ENCODE data around the gene POU3F1.

Gene POU3F1

GRCh38 chr1:38028105-38028591, 18.4 kb downstream of the POU3F1 start:
- DNase-seq (ENCODE audit: low read depth): no peak

DNA sequence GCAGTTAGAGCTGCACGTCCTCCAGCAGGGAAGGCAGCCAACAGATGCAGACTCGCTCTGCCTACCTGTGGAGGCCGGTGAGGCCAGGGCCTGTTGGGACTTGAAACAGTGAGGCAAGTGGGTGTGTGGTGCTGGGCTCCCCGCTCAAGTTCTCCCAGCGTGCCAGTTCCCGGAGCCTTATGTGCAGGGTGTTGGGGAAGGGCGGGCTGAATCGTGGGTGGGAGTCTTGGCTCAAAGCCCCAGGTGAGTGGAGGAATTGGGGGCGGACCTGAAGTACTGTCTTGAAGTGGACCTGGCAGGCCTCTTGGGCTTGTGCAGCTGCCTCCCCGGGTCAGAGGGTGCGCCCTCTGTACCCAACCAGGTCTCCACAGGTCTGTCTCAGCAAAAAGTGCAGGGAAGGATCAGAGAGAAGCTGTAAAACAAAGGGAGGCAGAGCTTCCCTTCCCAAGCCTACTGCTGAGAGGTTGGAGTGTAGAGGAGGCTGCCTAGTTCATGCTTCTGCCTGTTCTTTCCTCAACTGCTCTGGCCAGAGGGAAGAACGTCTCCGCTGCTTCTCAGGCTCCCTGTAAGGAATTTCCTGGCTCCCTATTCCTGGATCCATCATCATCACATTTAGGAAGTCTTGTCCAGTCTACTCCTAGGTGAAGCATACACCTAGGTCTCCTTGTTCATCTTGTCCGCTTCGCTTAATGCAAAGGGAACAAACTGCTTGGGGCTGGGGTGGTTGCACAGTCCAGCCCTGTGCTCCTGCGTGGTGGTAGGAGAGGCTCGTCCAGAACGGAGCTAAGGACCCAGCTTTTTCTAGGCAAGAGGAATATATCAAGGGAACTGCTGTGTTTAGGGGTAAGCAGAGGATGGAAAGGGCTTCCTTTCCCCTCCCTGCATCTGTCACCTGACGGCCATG, 19.1 kb downstream of the POU3F1 start:
- DNase-seq (ENCODE audit: low read depth): no peak

DNA sequence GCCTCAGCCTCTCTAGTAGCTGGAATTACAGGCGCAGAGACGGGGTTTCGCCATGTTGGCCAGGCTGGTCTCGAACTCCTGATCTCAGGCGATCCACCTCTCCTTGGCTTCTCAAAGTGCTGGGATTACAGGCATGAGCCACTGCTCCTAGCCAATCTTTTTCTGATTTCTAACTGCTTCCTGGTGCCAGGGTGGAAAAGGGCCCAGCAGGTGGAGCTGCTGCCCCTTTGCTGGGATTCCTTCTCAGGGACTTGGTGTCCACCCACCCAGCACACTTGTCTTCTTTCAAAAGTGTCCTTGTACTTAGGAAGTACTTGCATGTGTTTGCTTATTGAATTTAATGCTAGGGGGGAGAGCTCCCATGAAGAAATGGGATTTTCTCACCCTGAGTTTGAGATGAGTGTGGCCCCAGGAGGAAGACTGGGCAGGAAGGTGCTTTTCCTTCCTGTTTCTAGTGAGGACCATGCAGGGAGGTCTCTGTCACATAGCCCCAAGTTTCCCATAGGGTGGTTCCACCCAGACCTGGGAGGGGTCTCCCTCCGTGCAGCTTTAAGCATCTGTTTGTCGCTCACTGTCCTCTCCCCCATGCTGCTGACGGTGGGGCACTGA, 19.9 kb downstream of the POU3F1 start:
- DNase-seq (ENCODE audit: low read depth): no peak

- no peak for DNase-seq (ENCODE audit: low read depth)
These were observed 20.9 kb downstream of the POU3F1 start for GRCh38 chr1:38025664-38026063.

DNA sequence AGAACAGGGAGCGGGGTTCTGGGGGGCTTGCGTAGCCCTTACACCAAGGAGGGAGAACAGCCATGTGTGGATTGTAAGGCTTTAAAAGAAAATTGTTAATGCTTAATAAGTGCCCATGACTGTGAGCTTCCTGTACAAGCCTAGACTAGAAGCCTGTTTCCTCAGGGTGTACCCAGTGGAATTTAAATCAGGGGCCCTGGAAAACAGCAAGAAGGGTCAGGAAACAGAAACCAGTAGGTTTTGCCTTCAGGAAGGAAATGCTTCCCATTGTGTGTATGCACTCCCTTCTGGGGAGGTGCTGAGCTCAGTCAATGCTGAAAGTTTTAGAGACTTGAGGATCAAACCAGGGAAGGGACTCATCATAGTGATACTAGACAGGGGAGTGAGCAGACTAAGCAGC, 21.4 kb downstream of the POU3F1 start:
- no peak for DNase-seq (ENCODE audit: low read depth)

DNA sequence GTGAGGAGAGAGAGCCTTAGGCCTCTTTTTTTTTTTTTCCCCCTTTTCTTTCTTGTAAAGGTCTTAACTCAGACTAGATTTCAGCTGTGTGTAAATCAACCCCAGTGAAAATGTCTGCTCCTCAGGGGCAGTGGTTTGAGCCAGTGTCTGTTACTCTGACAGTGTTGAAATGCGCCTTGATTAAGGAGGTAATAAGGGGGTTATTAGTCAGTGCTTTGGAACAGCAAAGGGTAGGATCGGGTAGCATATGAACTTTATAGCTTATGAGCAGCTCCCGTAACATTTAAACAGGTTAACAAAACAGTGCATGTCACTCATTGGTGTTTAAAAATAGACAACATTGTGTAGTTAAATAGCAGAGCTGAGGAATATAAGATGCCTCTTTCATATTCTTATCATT, 23.8 kb downstream of the POU3F1 start:
- DNase-seq (ENCODE audit: low read depth): no peak

- DNase-seq (ENCODE audit: low read depth): no peak
These were observed 24.6 kb downstream of the POU3F1 start for GRCh38 chr1:38021969-38022368.

DNA sequence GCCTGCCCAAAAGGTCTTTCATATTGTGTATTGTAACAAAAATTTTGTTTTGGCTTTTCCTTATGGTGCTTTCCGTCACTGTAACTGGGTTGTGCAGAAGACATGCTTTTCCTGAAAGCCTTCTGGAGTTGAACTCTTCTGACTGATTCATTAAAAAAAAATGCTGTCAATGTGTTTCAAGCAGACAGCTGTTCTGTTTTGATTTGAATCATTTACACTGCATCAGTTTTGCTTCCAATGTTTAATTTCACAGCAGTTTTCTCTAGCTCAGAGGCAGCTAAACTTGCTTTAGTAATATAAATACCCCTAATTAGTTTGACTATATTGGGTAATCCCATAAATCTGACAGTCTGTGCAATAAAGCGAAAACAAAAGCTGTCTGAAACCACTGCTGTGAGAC, 26.2 kb downstream of the POU3F1 start:
- DNase-seq (ENCODE audit: low read depth): no peak

GRCh38 chr1:38018864-38019343, 27.7 kb downstream of the POU3F1 start:
- no peak for DNase-seq (ENCODE audit: low read depth)

GRCh38 chr1:38015978-38016725, 30.4 kb downstream of the POU3F1 start:
- no peak for DNase-seq (ENCODE audit: low read depth)

GRCh38 chr1:38014724-38015424, 31.7 kb downstream of the POU3F1 start:
- no peak for DNase-seq (ENCODE audit: low read depth)

DNA sequence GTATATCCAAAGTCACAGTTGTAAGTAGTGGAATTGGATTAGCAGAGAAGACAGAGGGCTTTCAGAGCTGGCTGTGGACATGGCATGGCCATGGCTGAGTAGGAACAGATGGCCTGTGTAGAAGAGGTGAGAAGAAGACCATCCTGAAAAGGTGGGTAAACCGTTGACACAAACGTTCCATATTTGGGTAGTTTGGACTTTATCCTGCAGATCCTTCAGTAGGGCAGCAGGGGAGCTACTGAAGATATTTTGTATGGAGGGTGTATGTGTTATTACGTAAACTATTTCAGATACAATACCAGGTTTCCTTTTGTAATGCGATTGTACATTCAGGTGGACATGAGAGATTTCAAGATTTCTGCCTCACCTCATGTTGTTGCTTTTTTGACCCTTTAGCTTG, 32.4 kb downstream of the POU3F1 start:
- no peak for DNase-seq (ENCODE audit: low read depth)

- no peak for DNase-seq (ENCODE audit: low read depth)
These were observed 33.4 kb downstream of the POU3F1 start for GRCh38 chr1:38013227-38013622.

GRCh38 chr1:38012363-38013226, 34.0 kb downstream of the POU3F1 start, which contains the start of gene UTP11:
Gene UTP11, plus strand, starts transcription at chr1:38012734. Its CDS starts 69 bp downstream, at chr1:38012803.
- peak; percentile 97 for DNase-seq (ENCODE audit: low read depth)

- DNase-seq (ENCODE audit: low read depth): no peak
These were observed 36.8 kb downstream of the POU3F1 start for GRCh38 chr1:38009841-38010180.

DNA sequence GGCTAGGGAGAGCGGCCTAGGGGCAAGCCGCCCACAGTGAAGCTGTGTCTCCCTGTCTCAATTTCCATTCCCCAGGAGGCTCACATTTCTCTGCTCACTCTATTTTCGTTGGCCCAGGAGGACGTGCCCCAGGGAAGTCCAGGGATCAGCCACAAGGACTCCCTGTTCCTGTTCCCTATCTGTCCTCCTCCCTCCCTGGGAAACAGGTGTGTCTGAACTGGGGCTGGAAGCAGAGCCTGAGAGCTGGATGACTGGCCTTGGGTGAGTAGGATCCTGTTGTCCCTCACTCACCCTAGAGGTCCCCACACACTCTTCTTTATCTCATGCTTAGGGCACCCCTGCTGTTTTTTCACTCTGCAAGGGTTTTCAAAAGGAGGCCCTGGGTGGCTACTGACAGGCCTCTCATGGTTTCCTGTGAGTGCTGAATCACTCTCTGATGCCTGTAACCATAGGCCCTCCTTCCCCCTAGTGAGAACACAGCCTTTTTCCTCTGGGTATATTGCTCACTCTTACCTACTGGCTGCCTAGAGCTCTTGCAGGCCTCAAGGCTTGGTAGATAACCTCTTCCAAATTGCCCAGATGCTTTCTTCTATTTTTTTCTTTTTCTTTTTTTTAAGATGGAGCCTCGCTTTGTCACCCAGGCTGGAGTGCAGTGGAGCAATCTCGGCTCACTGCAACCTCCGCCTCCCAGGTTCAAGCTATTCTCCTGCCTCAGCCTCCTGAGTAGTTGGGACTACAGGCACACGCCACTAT, 37.3 kb downstream of the POU3F1 start:
- no peak for DNase-seq (ENCODE audit: low read depth)

DNA sequence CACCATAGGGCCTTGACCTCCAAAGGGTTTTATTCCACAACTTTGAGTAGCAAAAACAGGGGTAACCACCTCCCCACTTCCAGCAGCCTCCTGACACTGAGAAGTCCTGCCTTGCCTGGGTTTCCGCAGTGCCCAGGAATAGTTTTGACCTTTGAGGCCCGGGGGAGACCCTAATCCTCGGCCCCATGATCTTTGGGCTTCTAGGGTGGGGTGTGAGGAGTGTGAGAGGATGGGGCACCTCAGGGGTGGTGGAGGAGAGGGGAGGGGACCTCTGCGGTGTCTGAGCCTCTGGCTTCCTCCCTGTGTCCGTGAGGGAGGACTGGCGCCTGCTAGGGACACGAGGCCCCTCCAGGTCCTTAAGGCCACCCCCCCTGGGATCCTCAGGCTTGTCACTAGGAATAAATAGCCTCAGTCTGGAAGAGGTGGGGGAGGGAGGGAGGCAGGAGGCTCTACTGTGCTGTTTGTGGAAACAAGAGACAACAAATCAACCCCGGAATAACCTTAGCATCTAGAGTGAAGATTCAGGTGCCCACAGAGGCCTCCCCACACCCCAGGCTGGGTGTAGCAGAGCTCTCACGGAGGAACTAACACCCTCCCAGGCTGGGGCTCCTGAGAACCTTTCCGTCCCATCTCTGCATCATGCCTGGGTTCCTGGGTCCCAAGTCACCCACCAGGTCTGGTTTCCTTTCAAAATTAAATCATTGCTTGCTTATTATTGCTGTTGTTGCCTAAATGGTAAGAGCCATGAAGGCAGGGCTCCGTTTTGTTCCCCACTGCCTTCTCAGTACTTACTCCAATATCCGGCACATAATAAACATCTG, 40.4 kb downstream of the POU3F1 start:
- no peak for DNase-seq (ENCODE audit: low read depth)

DNA sequence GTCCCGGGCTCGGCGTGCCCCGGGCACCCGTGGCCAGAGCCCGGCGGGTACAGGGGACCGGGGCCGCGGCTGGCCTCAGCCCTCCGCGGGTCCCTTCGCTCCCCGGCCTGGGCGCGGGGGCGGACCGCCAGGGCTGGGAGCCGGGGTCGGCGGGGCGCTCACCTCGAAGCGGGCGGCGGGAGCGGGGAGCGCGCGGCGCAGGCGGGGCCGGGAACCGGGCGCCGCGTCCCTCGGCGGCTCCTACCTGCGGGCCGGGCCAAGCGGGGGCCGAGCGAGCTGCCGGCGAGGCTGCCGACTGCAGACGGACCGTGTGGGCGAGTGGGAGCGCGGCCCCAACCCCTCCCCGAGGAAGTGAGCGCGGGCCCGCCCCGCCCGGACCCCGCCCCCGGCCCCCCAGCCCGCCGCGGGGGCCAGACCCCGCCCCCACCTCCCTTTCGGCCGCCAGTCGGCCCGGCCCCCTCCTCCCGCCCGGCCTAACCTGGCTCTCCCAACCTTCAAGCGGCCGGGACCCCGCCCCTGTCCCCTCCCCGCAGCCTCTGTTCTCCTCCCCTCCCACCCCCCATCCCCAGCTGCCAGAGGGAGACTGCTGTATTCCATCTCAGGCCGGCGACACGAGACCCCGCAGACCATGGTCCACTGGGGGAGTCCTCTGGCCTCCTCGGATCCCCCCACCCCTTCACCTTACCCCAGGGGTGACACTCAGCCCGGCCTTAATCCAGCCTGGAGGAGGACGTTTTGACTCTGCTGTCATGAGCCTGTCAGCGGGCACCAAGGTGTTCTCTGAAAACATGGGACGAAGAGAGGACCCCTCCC, 41.2 kb downstream of the POU3F1 start, which contains the start of gene FHL3:
FHL3 (minus strand) TSS at position 320 of the 813 bp plus-strand sequence. CDS start 6,102 bp downstream, outside the sequence.
- DNase-seq (ENCODE audit: low read depth): no peak

Measured in GM04503 (cell line).